Astrocyte of the hippocampus (primary cell): ENCODE data around the gene MIER3.
"Not testable (repeated sequence)": the region's sequence is repeated elsewhere in the genome, so short reads cannot be mapped to it uniquely, and the experiment has no call there.

Source experiments
- DNase-seq: peaks from one replicate; pipeline ENCODE4 v3.0.0; 2011; ENCODE audit warnings: low read depth, low spot score

MIER3 gene, protein sequence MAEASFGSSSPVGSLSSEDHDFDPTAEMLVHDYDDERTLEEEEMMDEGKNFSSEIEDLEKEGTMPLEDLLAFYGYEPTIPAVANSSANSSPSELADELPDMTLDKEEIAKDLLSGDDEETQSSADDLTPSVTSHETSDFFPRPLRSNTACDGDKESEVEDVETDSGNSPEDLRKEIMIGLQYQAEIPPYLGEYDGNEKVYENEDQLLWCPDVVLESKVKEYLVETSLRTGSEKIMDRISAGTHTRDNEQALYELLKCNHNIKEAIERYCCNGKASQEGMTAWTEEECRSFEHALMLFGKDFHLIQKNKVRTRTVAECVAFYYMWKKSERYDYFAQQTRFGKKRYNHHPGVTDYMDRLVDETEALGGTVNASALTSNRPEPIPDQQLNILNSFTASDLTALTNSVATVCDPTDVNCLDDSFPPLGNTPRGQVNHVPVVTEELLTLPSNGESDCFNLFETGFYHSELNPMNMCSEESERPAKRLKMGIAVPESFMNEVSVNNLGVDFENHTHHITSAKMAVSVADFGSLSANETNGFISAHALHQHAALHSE

DNA sequence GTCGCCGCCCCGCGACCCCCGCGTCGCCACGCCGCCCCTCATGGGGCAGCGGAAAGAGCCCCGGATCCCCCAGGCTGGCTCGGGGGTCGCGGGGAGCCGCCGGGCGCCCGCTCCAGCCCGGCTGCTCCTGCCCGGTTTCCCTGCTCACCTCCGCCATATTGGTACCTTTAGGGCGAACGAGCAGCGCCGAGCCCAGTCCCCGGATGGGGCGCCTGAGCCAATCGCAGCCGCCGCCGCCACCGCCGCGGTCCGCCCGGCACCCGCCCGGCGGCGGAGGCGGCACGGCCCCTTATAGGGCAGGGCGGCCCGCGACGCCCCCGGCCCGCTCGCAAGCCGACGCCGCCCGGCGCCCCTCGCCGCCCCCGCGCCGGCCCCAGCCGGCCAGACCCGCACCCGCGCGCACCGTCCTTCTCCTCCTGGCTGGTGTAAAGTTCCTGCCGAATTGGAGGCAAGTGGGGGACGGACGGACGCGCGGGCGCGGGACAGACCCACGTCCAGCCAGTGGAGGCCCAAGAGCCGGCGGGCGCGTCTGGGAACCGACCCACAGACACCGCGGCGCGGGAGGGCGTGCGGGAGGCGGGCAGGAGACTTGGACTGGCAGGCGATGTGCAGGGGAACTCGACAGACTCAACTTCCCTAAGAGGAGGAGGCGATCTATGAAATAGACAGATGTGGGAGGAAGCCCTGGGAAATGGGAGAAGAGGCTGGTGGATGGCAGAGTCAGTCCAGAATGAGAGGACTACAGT, at the start of gene MIER3:
MIER3 (minus strand) TSS at position 178 of the 746 bp plus-strand sequence; CDS start at position 157, 21 bp downstream.
- peak; percentile 95 for DNase-seq

DNA sequence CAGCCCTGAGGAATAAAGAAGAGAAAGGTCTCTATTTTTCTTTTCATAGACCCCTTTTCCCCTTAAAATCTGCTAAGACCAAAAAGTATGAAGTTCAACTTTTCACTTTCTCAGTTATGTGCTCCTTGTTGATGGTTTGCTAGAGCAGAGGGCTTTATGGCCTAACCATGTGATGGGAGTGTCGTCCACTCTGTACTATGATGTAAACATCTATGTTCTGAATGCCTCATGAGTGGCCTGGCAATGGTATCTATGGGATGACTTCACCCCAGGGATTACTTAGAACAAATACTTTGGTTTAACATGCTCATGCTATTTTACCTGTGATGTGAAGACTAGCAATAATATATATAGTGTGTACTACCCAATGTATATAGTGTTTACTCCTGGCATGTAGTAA, 43.7 kb upstream of the MIER3 start:
- no peak for DNase-seq

DNA sequence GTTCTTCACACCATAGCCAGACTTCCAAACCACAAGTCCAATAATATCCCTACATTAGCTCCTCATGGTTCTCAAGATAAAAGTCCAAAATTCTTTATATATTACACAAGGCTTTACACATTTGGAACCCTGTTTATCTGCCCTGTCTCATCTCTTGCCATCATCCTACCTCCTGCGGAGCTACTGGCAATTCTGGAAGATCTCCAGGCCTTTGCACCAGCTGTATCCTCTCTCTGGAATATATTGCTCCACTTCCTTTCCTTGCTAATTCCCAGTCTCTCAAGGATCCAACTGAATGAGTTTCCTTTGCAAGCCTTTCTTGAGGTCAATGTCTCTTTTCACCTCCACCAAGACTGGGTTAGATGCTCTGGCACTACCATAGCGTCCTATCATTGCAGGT, 41.3 kb upstream of the MIER3 start:
- DNase-seq: no peak

DNA sequence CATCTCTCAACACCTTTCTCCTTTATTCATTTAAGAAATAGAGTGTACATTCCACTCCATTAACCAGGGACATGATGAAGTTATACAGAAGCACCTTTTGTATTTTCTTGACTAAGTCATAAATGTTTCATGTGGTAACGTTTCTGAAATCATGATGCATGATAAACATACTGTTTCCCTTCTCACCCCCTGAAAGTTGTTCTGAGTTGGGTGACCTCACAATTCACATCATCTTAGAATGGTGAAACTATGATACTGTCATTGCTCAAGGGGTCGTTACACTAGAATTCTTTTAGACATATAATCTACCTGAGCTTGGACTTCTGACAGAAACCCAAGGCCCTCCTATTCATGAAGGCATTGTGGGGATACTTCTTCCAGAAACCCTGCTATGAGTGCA, 37.8 kb upstream of the MIER3 start:
- DNase-seq: no peak

DNA sequence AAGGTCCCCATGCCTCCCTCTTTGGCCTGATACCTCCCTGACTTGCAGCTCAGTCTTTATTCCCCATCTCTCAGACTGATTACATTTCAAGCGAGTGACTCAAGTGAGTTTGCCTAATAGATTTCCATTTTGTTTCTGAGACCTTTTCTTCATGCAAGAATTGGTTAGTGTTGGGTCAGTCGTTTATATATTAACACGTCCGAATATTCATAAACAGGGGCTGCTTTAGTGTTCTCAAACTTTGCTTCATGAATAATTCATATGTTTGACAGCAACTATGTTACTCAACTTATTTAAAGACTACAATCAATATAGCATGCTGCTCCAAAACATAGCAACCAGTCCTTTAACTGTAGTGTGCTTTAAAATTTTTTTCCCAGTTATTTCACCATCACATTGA, 36.6 kb upstream of the MIER3 start:
- DNase-seq: no peak

DNA sequence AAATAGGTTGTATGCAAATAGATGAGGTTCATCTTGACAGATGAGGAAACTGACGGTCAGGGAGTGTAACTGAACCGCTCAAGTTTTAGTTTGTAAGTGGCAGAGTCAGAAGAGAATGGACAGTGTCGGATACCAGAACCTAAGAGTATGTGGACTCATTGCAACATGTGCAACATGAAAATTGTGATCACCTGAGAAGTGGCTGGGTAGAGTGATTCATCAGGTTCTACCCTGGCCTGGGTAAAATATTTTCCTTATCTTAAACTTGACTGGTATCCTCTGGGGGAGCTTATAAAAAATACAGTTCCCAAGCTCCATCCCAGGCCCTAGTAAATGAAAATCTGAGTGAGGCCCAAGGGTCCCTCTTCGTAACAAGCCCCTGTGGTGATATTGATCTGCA, 35.2 kb upstream of the MIER3 start:
- no peak for DNase-seq

DNA sequence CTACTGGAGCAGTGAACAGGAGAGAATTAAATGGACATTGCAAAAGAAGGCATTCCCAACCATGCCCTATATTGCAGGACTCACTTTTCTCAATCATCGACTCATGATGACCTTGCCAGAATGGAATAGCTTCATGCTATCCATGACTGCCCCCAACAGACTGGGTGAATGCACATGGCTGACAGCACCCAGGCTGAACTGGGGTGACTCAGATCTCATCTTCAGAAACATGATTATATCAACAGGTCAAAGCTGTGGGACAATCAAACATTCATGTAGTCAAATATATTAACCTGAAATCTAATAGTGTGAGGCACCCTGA, 34.7 kb upstream of the MIER3 start:
- DNase-seq: no peak

DNA sequence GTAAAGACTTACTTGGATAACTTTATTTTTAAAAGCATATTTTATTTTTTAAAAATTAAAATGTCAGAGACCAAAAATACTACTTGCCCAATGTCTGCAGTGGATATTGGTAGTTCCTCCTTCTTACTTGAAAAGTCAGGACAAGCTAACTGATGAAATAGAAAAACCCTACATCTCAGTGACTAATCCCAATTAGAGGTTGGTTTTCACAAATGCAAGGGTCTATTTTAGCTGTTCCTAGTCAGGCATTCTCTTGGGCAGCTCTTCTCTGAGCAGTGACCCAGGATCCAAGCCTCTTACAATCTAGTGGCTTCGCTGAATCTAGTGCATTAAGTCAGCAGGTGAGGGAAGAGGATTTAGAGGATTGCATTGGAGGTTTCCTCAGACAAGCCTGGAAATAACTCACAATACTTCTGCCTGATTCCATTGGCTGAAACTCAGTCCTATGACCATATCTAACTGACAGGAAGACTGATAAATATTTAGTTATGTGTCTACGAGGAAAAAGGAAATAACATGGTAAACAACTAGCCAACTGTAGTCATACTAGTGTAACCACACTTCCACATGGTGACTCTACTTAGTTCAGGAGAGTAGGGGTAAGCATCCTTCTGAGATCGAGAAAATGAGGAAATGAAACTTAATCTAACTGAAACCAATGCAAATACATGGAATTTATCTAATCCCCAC, 34.2 kb upstream of the MIER3 start:
- DNase-seq: no peak

DNA sequence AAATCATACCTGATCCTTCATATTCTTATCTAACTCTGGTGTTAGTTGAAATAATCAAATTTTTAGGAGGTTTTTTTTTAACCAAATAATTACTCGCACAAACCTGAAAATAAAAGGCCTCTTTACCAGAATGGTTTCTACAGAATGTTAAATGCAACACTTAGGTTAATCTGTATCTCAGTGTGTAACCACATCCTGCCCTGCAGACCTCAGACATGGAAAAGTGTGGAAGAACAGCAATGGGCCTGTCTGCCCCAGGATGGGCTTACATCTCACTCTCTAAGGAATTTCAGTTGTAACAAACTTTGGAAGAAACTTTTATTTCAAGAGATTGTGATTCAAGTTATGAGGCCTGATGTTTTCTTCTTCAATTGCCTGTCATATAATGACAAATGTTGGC, 32.5 kb upstream of the MIER3 start:
- DNase-seq: no peak

DNA sequence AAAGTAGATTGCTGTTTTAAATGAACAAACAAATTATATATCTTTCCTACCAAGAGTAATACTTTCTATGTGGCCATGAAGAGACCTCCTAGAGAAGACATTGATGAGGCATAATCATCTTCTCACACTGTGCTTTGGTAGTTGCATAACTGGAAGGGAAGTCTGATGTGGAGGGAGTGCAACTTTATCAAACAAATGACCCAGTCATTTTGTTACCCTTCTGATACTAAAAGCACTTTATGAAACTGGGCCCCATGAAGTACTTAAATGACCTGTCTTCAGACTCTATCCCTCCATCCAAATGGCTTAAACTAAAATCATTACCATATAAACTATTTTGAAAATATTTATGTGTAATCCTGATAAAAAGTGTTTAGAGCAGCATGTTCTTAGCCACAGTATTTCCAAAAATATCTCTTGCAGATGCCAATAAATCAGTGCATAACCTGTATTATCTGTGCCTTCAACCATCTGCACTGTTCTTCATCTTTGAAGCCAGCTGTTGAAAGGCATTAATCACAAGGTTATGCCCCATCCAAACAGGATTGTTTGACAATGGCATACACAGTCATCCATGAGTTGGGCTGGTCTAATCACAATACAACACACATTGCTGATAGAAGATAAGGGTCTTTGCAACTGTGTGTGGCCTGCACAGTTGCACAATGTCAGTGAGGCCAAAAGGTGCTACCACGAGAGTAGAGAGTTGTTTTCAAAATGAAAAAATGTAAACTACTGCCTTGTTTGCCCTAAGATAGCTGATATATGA, 31.9 kb upstream of the MIER3 start:
- no peak for DNase-seq

DNA sequence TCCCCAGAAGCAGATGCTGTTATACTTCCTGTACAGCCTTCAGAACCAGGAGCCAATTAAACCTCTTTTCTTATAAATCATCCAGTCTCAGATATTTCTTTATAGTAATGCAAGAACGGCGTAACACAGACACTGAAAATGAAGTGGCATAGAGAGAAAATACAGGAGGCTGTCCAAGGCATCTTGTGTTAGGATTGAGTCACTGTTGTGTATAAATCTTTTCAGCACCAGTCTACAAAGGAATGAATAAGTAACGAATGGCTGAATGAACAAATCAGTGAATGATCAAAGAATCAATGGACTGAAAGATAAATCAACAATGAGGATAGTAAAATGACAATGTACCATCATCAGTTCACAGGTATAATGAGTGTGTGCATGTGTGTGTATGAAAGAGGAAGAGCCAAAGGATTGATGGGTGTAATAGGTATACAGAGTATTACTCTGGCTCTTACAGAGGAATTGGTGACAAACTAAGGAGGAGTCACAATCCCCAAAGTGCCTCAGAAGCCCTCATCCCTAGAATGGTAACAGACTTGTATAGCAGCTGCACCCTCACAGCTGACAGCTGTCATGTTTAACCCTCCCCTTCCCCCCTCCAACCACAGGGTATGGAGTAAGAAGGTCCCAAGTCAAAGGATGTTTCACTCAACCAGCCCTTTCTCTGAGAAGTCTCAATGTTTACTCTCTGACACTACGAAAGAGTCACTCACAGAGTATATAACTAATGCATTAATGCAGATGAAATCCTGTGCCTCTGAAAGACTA, 29.8 kb upstream of the MIER3 start:
- DNase-seq: no peak

DNA sequence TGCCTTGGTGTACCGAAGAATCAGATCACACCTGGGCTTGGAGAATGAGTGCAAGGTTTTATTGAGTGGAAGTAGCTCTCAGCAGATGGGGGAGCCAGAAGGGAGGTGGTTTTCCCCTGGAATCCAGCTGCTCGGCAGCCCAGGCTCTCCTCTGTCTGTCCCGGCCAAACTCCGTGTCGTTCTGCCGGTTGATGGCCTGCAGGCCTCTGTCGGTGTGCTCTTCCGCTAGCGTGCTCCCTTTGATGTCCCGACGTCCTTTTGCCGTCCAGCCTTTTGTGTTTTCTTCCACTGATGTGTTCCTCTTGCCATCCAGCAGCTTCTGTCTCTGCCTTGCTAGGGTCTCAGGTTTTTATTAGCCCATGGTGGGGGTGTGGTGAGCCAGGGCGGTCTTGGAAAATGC, 28.0 kb upstream of the MIER3 start:
- DNase-seq: no peak

DNA sequence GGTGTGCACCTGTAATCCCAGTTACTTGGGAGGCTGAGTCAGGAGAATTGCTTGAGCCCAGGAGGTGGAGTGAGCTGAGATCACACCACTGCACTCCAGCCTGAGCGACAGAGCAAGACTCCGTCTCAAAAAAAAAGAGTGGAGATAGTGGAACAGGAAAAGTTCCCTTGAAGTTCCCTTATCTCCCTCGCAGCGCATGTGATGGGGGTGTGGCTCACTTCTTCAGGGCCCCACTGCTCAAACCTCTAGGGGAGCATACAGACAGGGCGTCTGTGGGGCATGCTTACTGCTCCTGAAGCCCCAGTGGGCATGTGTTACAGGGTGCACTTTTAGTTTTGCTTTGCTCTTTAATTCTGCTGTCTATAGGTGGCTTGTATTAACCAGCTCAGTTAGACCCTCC, 27.6 kb upstream of the MIER3 start:
- not testable (repeated sequence) for DNase-seq

DNA sequence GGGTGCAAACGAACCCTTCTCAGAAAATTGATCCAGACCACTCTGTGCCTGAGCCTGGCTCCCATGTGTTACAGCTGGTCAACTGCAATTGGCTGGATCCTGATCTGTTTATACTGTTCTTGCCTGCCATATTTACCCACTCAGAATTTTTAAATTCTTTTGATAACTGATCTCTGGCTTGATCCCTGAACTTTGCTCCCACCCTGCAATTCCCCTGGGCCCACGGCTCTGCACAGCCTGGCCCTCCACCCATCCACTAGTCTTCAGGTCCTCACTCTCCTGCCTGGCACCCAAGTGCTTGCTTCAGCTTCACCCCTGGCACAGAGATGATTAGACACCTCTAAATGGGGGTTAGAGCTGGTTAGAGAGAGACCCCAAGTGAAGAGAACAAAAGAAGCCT, 25.9 kb upstream of the MIER3 start:
- no peak for DNase-seq

DNA sequence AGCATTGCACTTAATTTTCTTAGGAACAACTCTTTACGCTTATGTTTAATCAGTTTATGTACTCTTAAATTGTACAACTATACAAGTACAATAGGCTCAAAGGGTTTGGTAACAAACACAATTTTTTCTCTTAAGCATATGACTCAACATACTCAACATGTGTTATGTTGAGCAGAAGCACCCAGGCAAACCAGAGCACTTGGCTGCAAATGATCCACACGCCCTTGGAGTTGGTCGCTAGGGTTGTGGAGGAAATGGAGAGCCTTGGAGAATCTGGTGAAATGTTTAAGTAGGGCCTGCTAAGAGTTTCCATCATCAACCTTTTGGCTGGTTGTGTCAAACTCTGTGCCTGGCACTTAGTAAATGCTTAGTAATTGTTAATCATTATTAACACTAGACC, 25.1 kb upstream of the MIER3 start:
- DNase-seq: no peak

DNA sequence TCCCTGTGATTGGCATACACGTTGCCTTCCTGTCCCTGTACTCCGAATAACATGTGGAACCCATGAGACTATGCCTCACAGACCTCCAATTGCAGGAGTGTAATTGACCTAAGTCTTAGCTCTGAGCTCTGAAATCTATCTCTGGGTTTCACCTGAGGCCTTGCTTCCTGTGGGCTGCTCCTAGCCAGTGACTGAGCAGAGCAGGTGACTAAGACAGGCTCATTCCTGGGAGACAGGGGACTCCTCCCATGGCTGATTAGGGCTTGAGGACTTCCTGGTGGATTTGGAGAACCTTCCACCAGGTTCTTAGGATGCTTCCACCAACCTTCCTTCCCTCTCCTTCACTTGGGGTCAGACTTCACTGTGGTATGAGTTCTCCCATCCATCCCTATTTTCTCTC, 22.3 kb upstream of the MIER3 start:
- DNase-seq: no peak

DNA sequence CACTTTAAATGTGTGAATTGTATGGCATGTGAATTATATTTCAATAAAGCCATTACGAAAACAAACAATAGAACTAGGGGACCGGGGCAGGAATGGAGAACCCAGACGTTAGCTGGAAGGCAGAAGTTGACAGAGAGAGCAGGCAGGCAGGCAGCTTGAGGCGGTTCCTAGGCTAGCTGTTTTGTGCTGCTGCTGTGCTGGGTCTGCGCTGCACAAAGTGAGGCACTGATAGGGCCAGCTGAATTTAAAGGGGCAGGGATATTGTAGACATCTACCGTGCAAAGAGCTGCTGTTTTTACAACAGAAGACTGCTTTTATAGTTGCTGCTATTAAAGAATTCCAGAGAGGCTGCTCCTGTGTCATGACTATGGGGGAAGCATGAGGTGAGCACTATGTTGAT, 21.6 kb upstream of the MIER3 start:
- no peak for DNase-seq

DNA sequence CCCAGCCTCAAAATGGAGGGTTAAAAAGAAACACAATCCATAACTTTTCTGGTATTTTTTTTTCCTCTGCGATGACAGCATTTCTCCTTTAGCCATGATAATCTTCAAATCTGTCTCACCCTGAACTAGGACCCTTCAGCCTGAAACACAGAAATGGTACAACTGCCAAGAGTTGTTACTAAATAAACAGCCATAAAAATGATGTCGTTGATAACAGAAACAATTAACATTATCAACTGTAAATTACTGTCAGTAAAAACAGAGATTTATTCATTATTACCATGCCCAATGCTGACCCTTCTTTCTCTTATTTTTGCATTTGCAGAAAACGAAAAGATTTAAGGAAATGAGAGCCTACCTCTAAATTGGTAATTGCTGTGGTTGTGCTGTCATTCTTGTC, 19.4 kb upstream of the MIER3 start:
- DNase-seq: no peak

DNA sequence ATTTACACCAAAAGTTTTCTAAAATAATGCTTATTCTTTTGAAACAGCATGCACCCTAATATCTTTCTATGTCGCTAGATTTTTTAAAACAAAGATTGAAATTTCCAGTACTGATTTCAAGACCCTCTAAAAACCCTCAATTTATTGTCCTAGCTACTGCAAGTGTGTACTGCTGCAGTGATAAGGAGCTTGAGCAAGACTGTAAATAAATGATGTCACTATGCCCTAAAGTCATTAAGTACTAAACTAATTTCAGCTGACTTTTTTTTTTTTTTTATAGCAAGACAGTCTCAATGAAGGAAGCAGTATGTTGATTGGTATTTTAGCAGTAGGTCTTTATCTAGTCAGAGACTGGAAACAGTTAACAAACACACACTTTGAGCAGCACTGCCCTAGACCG, 12.2 kb upstream of the MIER3 start:
- no peak for DNase-seq

DNA sequence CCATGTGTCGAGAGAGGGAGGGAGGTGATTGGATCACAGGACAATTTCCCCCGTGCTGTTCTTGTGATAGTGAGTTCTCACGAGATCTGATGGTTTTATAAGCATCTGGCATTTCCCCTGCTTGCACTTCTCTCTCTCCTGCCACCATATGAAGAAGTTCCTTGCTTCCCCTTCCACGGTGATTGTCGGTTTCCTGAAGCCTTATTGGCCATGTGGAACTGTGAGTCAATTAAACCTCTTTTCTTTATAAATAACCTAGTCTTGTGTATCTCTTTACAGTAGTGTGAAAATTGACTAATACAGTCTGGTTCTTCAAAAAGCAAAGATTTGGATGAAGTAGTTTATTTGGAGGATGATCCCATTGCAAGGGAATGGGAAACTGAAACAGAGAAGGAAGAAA, 11.3 kb upstream of the MIER3 start:
- DNase-seq: no peak

DNA sequence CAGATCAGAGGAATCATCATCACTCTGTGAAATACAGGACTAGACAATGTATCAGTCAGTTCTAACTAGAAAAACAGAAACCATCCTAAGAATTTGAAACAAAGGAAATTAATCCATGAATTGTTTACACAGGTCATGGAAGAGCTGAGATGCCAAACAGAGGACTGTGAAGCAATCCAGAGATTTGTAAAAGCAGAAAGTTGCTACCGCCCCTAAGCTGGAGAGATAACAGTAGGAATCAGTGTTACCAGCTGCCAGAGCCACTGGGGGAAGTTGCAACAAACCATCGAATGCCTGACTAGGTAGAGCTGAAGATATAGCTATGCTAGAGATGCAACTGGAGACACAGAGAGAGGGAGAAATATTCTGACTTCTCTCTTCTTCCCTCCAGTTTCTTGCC, 10.4 kb upstream of the MIER3 start:
- no peak for DNase-seq
